Upper lobe of left lung (tissue), 4 donors: ENCODE measurements around the gene OLIG1.

Experiments used
- EP300 ChIP-seq, 4 donors: sonication (generic); formaldehyde crosslinking; IDR thresholded peaks; one replicate each; pipeline ENCODE4 v1.5.1; 2017; ENCODE audit warnings: antibody characterized with exemption in 4 of 4, control low read depth in 2 of 4
- POLR2A ChIP-seq, 4 donors: fragments of 450-650 bp; IDR thresholded peaks; one replicate each; pipeline ENCODE4 v1.5.1; 2016 to 2017; ENCODE audit warnings: antibody characterized with exemption in 4 of 4, mild to moderate bottlenecking in 2 of 4
- POLR2AphosphoS5 ChIP-seq, 2 donors: sonication (generic); formaldehyde crosslinking; IDR thresholded peaks; one replicate each; pipeline ENCODE4 v1.5.1; 2017; ENCODE audit warnings: antibody characterized with exemption in 2 of 2
- TF ChIP-seq, protein P1 (sequence below), 6 experiments: fragments of 450-650 bp in 4 of 6; fragments of 200-600 bp in 2 of 6; sonication (generic) in 2 of 6; IDR thresholded peaks; one replicate each; pipeline ENCODE4 v1.5.1; 2016 to 2019; ENCODE audit warnings: antibody characterized with exemption in 6 of 6

DNA sequence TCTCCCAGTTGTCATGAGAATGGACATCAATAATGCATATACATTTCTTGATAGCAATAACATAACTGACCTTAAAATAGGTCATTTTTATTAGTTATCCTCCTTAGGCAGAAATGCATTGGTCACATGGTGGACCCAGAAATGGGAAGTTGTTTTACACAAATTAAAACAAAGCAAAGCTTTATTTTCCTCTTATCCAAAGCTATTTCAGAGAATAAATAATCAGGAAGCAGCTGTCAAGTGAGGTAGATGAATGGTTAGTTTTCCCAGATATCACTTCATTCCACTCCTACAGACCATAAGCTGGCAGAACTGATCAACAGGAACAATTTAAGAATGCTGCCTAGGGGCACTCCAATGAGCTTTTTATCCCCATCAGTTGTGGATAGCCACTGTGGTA is 16.0 kb upstream of the OLIG1 start:
- TF ChIP-seq POLR2A (IDR thresholded peaks at IDR 0.05): no peak
- TF ChIP-seq, protein P1, sequence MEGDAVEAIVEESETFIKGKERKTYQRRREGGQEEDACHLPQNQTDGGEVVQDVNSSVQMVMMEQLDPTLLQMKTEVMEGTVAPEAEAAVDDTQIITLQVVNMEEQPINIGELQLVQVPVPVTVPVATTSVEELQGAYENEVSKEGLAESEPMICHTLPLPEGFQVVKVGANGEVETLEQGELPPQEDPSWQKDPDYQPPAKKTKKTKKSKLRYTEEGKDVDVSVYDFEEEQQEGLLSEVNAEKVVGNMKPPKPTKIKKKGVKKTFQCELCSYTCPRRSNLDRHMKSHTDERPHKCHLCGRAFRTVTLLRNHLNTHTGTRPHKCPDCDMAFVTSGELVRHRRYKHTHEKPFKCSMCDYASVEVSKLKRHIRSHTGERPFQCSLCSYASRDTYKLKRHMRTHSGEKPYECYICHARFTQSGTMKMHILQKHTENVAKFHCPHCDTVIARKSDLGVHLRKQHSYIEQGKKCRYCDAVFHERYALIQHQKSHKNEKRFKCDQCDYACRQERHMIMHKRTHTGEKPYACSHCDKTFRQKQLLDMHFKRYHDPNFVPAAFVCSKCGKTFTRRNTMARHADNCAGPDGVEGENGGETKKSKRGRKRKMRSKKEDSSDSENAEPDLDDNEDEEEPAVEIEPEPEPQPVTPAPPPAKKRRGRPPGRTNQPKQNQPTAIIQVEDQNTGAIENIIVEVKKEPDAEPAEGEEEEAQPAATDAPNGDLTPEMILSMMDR (IDR thresholded peaks at IDR 0.05): no peak
- no peak for TF ChIP-seq POLR2AphosphoS5 (IDR thresholded peaks at IDR 0.05)
- no peak for TF ChIP-seq EP300 (IDR thresholded peaks at IDR 0.05)
